GM18909 (cell line): ENCODE measurements around the gene SVIL.
A peak's percentile ranks its signal among the peaks of the same experiment; 100 is the strongest.
"Not testable (repeated sequence)": the region's sequence is repeated elsewhere in the genome, so short reads cannot be mapped to it uniquely, and the experiment has no call there.

ENCODE experiments used
- ATAC-seq: cut with Tn5 transposase; IDR thresholded peaks from one replicate; pipeline ENCODE4 v1.9.1; 2021; ENCODE audit warnings: mild to moderate bottlenecking; ENCODE audit not compliant: unreplicated experiment, poor library complexity

The SVIL gene

DNA sequence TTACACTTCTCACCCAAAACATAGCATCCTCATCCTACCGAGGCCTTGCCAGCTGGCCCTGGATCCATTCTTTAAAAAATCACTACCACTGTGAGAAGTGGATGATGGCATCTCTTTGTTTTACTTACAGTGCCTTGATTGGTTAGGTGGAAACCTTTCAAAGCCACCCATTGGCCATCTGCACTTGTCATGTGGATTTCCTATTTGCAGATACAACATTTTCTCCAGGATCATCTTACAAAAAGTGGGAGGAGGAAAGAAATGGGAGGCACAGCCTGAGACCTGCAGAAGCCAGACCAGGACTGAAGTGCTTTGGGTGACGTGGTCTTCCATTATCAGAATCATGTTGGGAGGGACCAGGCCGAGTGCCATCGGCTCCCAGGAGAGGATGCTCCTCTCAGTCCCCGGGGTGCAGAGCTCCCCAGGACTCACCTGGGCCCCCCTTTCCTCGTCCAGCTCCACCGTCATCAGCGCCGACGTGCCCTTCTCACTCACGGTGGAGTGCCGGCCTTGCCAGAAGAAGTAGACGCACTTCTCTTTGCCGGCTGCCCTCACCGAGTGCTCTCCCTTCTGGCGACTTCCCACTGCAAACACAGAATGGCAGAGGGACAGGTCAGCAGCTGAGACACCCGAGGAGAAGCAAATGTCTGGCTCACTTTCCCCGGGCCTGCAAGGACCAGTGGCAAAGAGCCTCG lies 161.2 kb downstream of the SVIL start:
- ATAC-seq = no peak

DNA sequence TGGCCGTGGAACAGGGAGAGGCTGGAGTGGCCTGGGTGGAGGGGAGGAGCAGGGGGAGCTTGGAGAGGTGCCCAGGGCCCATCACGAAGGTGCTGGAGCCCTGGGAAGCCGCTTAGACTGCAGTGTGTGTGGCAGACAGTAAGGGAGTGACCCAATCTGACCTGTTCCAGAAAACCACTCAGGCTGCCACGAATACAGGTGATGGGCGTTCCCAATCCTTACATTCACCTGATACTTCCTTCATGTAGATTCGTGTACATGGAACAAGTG lies 161.7 kb downstream of the SVIL start:
- no peak for ATAC-seq

DNA sequence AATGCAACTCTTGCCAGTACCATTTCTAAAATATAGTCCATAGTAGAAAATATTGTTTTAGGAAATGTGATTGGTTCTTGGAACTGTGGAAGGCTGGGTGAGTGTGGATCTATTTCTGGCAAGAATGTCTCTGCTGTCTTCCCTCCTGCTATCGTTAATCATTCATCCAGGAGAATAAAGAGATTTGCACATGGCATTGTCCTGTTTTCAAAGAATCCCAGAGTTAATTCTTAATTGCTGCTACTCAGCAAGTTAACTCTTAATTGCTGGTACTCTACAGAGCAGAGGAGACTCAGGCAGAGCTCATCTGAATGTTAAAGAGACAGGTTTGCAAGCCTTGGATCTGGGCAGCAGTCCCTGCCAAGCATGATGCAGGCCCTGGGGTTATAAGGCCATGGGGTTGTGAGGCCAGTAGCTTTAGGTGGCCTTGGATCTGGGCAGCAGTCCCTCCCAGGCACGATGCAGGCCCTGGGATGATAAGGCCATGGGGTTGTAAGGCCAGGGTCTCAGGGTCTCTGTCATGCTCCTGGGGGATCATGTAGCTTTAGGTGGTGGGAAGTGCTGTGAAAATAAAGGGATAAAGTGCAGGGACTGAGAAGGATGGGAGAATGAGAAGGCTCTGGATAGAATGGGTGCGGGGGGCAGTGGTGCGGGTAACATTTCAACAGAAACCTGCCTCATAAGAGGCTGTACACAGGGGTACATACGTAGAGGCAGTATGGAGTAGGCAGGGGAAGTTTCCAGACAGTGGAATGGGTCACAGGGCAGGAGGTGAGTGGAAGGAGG lies 162.3 kb downstream of the SVIL start:
- no peak for ATAC-seq

DNA sequence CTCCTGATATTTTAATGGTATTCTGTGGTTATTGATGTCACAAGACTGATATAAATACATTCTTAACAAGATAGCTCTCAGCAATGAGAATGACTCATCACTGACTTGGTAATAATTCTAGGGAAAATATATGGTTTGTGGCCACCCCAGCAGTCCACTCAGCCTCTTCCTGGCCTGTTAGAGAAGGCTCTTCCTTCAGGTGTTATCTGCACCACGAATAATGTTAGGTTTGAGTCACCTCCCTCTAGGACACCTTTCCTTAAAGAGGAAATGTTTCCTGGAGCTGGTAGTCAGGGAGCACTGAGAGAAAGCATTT lies 163.3 kb downstream of the SVIL start:
- ATAC-seq = no peak

DNA sequence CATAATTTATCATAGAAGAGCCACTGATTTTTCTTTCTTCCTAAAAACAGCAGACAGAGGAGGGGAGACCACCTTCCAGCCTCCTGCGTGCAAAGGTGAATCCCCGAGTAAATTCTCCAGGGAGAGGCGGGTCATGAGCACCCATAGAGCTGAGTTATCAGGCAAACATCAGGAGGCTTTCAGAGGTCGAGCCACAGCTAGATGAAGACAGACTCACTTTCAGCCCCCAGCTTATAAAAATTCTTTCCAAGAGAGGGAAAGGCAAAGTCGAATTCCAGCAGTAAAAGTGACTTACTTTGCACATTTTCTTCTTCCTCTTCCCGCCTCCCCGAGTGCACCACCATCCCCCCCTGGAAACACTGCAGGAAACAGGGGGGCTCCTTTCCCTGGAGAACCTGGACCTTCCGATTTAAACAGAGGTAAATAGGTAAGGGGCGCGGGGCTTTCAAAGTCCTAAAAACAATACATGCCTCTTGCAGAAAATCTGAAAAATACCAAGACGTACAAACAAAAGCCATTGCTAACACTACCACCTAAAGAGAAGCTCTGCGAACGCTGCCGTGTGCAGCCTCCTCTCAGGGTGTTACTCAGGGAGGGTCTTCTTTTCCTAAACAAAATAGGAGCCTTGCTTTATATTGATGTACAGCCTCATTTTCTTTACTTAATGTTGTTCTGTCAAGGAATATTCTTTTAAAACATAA lies 163.8 kb downstream of the SVIL start:
- ATAC-seq = no peak

DNA sequence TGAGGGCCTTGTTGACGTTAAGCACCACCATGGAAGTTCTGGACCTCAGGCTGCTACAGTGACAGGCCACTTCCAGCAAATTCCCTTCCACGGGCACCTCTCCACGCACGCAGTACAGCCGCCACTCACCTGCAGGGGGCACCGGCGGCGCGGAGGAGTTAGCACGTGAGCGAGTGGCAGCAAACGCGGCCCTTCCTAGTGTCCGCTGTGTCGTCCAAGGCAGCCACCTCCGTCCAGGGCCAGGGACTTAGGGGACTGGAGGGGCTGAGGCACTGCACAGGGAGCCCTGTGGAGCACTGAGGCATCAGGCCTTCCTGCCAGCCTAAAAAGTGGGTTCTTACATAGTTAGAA lies 164.4 kb downstream of the SVIL start:
- ATAC-seq = no peak

DNA sequence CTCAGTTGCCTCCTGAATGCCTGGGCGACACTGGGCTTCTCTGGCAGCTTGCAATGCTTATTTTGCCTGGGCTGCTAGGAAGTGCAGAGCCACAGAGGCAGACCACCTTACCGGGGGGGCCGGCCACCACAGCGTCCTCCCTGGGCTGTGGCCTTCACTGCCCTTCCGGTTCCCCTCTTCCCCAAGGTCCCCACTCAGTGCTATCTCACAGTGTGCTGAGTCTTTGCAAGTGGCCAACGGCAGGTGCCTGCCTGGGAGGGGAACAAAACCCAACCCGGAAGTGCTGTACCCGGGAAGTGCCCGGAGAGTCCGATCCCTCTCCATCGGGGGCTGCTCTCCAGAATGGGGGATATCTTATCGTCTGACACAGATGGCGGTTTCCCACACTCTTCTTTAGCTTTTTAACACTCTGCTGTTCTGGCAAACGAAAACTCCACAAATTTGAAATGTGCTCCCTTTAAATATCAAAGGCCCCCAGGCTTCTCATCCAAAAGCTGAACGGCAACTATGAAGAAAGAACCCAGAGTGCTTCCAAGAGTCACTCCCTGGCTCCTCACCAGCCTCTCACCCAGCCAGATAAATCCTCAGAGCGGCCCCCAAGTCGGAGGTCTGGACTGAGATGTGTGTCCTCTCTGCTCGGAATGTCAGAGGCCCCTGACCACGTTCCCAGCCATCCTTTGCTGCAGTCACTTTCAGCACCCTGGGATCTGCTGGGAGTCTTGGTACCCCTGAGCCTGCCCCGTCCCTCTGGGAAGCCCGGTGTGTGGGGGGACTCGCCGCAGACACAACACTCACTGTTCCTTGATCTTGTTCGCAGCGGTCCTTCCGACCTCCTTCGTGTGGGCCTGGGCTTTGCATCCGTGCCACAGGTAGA lies 165.1 kb downstream of the SVIL start:
- ATAC-seq = no peak

DNA sequence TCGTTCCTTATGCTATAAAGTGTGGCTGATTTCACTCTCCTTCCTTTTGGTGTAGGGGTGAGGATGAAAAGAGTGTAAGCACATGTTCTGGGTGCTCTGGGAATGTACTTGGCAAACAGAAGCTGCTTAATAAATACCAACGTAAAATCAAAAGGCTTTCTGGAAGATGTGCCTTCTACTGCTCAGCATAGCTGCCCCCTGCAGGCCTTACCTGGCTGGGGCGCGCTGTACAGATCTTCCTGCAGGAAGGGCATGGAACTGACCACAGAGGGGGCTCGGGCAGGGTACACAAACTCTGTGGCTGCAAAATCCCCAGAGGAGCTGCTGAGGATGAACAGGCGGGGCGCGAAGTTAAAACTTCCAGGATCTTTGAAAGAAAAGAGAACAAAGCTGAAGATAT lies 169.4 kb downstream of the SVIL start:
- ATAC-seq = no peak

DNA sequence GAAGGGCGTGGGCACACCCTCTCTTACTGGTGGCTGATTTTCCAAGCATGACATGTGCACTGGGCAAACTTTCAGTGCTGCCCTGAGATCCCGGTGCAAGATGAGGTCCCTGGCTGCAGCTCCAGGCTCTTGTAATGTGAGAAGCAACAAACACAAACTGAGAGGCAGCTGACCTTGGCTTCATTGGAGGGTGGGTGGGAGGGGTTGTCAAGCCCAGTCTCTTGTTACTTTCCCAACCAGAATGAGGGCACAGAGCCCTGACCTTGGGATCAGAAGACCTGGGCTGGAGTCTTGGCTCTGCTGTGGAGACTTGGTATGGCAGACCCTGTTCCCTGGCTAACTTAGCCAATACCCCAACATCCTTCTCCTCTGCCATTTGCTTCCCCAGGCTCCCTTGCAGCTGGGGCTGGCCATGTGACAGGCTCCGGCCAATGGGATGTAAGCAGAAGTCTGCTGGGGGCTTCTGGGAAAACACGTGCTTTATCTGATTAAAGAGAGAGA lies 170.1 kb downstream of the SVIL start:
- ATAC-seq = not testable (repeated sequence)

DNA sequence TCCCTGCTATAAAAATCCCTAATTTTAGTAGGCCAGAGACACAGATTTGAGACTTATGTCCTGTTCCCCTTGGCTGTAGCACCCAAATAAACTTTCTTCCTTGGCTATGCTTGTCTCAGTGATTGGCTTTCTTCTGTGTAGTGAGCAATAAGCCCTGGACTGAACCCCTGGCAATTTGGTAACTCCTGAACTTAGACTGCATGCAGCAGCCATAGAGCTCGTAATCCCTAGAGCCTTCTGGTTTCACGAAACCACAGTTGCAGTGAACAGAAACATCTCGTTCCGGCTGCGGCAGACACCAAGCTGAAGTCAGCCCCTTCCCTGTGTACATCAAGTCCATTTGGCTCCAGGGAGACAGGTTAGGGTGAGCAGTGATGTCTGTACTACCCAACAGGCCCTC lies 173.7 kb downstream of the SVIL start:
- ATAC-seq = no peak

DNA sequence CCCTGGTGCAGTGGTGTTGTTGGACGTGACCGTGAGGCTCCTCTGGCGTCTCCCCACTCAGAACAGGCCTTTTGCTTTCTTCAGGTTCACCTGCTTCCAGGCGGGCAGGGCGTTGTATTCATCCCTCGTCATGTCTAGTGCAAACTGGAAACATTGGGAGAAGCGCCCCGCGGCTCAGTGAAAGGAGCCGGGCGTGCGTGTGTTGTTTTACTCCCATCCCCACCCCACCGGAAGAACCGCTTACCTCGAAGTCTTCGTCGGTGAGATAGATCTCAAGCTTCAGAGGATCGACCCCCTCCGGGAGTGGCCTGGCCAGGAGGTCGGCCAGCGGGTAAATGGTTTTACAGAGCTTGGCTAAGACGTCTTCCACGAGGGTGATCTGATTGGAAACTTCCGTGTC lies 176.6 kb downstream of the SVIL start:
- not testable (repeated sequence) for ATAC-seq

DNA sequence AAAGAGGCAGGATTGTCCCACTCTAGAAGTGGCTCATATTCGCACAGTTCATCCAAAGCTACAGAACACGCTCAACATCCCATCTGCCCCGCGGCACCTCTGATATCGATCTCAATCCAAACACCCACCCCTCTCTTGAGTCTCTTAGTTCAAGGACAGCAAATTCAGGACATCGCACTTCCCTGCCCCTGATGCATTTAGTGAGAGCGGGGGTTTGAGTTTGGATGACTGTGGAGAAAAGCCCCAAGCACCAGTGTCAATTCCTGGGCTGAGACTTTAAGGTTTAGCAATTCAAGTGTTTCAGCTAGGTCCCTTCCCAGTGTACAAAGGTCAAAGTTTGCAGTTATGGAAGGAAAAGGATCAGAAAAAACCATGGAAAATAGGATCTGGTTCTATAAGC lies 179.7 kb downstream of the SVIL start:
- ATAC-seq = no peak

DNA sequence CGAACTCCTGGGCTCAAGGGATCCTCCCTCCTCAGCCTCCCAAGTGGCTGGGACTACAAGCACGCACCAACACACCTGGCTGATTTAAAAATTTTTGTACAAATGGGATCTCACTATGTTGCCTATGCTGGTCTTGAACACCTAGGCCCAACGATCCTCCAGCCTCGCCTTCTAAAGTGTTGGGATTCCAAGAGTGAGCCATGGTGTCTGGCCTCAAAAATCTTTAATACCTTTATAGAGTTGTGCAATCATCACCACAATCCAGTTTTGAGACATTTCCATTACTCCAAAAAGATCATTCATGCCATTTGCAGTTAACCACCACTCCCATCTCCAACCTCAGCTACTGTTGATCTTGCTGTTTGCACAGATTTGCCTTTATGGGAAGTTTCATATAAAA lies 180.5 kb downstream of the SVIL start:
- no peak for ATAC-seq

DNA sequence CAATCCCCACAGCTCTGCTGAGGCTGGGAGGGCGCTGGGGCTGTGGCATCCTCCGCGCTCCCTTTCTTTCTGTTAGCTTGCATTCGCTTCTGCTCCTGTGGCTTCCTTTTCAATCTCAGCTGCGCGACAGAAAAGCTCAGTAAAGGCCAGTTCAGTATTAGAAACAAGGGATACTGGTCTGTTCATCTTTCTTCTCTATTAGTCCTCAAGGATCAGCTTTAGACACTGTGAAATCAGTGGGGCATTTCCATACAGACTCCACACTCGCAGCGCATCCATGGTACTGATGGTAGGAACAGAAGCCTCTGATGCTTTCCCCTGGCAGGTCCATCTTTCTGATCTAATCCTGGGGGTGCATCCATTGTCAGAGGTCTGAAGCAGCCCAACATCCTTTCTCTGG lies 182.2 kb downstream of the SVIL start:
- no peak for ATAC-seq

DNA sequence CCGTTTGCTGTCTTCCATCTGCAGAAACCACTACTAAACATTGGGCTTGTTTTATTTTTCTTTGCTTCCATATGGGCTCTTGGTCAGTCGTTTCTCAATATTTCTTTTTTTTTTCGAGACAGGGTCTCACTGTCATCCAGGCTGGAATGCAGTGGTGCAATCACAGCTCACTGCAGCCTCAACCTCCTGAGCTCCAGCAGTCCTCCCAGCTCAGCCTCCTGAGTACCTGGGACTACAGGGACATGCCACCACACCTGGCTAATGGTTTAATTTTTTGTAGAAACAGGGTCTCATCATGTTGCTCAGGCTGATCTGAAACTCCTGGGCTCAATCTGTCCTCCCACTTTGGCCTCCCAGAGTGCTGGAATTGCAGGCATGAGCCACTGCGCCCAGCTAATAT lies 182.8 kb downstream of the SVIL start:
- ATAC-seq = no peak

DNA sequence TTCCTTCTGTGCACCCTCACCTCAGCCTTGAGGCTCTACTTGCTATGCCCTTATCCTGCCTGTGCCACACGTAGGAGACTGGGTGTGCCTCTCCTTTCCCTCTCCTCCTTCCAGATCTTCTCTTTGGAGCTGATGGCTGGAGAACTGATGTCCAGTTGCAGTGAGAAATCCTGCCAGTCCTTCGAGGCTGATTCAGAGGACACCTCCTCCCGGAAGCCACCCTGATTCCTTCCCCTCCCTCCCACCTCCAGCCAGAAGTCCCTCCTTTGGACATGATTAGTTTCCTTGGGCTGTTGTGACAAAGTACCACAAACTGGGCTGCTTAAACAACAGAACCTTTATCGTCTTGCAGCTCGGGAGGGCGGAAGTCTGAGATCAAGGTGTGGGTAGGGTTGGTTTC lies 184.4 kb downstream of the SVIL start:
- ATAC-seq = no peak

DNA sequence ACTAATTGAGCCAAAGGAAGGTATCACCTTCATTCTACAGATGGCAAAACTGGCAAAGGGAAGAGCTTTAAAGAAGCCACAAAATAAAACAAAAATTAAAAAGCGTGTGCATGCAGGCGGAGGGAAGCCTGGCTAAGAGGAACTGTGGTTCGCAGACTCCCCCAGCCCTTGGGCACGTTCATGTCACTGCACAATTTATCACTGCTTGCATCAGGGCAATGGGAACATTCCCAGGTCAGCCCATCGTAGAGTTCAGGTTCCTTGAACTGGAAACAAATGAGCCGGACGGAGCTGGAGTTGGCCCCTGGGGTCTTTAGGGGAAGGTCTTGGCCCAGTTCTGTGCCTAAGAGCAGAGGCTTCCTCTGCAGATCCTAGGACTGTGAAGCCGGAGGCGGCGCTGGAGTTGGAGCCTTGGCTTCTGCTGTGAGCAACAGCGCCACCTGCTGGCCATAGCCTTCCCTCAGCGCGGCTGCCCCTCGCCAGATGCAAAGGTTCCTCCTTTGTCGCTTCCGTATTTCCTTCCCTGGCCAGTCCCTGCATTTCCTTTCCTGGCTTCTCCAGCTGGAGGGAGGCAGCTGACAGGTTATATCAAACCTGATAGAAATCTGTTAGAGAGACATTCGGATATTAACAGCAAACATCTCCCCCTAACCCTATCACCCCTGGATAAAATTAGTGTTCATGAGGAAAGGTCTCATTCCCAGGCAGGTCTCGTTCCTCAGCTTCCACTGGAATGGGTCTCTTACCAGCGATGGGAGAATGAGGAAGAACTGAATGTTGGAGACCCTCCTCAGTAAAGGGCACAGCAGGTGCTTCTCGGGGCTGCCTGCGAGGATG lies 185.8 kb downstream of the SVIL start:
- ATAC-seq = peak; percentile 84

DNA sequence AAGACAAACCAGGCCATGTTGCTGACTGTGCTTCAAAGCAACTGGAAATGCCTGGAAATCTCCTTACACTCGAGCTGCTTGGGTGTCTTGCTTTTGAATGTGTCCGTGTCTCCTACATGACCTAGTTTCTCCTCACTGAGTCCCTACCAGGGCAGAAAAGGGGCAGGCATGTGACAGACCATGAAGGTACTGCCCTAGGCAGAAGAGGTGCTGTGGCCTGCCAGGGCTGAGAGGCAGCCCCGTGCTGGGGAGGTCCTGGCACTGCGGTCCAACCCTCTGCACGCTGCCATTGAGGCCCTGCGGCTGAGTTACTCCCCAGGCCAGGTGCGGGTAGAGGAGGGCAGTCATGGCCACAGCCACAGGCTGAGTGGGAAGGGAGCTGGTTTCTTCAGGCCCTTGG lies 186.6 kb downstream of the SVIL start:
- no peak for ATAC-seq

DNA sequence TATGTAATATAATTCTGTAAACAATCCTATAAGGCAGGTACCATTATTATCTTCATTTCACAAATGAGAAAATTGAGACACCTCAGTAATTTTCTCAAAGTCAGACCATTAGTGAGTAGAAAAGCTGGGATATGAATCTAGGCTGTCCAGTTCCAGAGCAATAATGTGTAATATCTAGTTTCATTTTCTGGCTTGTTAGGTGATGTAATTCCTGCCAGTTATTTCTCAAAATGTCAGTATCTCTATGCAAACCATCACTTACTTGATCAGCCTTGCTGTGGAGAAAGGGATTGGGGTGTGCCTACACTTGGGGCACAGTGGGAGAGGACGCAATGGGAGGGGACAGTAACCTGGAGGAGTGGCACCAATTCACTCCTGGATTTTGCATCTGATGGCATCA lies 188.4 kb downstream of the SVIL start:
- ATAC-seq = no peak
